ENCODE data around the gene STXBP1. TPM values are rescaled to one million over a fixed set of nuclear protein-coding genes. Genes with fewer than 3 reads are reported as not detected.

STXBP1 gene
- total RNA-seq, 1 donor from 2014 or later, result 15.2 TPM

- no peak for DNase-seq
These were observed 81.6 kb downstream of the STXBP1 start for GRCh38 chr9:127693697-127694096.

- DNase-seq, result peak; percentile 52
These were observed 83.0 kb downstream of the STXBP1 start for GRCh38 chr9:127694890-127695720.

- DNase-seq, result no peak
These were observed 85.5 kb downstream of the STXBP1 start for GRCh38 chr9:127697575-127697974.

- DNase-seq, result no peak
These were observed 86.3 kb downstream of the STXBP1 start for GRCh38 chr9:127698386-127698785.

GRCh38 chr9:127698985-127699670 is 87.1 kb downstream of the STXBP1 start:
- peak; percentile 93 for DNase-seq

GRCh38 chr9:127700140-127700539 is 88.1 kb downstream of the STXBP1 start:
- DNase-seq, result no peak

- DNase-seq, result no peak
These were observed 88.6 kb downstream of the STXBP1 start for GRCh38 chr9:127700594-127701255.

GRCh38 chr9:127703289-127703946 is 91.3 kb downstream of the STXBP1 start:
- no peak for DNase-seq

GRCh38 chr9:127705577-127706379 is 93.7 kb downstream of the STXBP1 start:
- no peak for DNase-seq

- DNase-seq, result no peak
These were observed 94.8 kb downstream of the STXBP1 start, which contains the start of gene CFAP157 for GRCh38 chr9:127706836-127707241. Gene CFAP157 (plus strand): TSS chr9:127706988. CDS start chr9:127707032, 44 bp downstream.

- DNase-seq, result no peak
These were observed 95.7 kb downstream of the STXBP1 start for GRCh38 chr9:127707766-127708165.

GRCh38 chr9:127708952-127709587 is 97.0 kb downstream of the STXBP1 start:
- no peak for DNase-seq

GRCh38 chr9:127710204-127710783 is 98.2 kb downstream of the STXBP1 start:
- DNase-seq, result no peak

- DNase-seq, result no peak
These were observed 99.2 kb downstream of the STXBP1 start for GRCh38 chr9:127711226-127711701.

- DNase-seq, result no peak
These were observed 99.8 kb downstream of the STXBP1 start for GRCh38 chr9:127711831-127712274.

GRCh38 chr9:127712371-127712770 is 100.3 kb downstream of the STXBP1 start:
- no peak for DNase-seq

- no peak for DNase-seq
These were observed 100.8 kb downstream of the STXBP1 start for GRCh38 chr9:127712867-127713266.

- no peak for DNase-seq
These were observed 102.1 kb downstream of the STXBP1 start for GRCh38 chr9:127714020-127714750.

GRCh38 chr9:127714951-127715469 is 102.9 kb downstream of the STXBP1 start:
- no peak for DNase-seq

Data from skin of body (tissue), 2 donors.